Cortex of kidney (tissue), 1 donor: Measurements from ENCODE around the gene PRR16.

ENCODE experiments used
- DNase-seq: peaks from one replicate; lab custom pipeline; 2025; lab: John Stamatoyannopoulos, UW

Gene PRR16

DNA sequence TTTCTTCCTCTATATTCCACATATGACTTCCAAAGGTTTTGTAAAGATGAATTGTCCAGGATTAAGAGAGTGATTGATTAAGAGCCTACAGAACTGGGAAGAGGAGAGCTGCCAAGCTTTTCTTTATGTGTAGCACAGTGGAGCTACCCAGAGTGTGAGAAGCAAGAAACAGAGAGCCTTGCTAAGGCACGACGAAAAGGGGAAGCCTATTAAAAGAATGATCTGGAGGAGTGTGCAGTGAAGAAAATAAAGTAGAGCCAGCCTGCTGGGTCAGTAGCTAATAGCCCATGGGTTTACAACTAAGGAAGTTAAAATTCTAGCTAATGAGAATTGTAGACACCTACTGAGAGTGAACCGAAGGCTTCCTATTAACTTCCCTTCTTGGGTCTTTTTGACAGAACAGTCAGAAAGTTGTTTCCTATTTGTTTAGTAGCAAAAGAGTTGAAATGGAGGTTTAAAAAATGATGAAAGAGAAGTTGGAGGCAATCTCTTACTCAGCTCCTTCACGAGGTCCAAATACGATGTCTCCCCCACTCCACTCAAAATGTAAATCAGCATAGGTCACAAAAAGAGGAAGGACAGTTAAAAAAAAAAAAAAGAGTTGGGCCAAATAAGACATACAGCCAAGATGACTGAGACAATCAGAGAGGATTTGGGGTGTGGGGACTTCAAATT, 957 bp upstream of the PRR16 start:
- no peak for DNase-seq

DNA sequence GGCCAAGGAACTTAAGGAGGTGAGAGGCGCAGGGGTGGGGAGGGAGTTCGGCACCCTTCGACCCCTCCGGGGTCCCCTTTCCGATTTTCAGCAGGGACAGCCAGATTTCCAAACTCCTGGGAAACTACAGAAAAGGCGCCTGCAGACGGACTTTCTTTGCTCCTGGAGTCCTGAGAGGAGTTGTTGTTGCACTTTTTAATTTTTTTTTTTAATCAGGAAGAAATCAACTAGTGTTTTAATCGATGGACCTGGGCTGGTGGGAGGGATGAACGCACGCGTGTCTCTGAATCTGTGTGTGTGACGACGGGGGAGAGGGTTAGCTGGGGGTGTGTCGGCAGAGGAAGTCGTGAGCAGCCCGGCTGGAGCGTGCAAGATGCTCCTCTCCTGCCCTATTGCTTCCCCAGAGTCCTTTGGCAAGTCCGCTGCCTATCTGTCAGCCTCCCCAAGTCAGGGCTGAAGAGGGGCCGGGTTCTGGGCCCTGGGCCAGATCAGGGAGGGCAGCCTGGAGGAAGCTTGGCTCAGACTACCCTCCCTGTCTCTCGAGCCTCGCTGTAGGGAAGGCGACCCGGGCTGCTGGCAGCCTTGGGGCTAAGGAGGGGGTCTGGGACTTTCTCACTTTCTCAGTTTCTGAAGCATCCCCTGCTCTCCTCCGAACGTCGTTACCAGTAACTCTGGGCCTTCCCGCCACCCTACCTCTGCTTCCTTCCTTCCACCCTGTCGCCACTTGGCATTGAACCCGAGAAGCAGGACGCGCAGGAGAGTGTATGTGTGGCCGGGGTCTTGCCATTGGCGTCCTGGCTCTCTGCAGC, 731 bp downstream of the PRR16 start:
- no peak for DNase-seq

DNA sequence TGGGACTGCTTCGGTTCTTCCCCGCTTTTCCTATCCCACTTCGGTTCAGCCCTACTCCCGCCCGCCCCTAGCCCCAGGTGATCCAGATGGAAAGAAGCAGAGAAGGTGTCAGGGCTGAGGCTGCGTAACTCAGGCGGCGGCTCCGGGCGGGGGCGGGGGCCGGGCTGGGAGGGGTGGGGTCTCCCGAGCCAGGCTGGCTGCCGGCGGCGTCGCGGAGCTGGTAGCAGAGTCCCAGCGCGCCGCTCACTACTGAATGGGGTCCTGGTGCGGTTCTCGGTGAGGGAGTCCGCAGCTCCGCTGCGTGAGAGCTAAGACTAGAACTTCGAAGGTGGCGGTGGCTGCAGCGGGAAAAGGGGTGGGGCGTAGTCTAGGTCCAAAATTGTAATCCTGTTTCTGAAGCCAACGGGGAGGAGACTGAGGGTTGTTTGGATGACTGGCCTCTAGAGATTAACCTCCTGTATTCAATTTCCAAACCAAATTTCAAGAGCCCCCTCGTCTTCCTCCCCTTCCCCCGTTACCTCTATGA, 1.4 kb downstream of the PRR16 start:
- no peak for DNase-seq

DNA sequence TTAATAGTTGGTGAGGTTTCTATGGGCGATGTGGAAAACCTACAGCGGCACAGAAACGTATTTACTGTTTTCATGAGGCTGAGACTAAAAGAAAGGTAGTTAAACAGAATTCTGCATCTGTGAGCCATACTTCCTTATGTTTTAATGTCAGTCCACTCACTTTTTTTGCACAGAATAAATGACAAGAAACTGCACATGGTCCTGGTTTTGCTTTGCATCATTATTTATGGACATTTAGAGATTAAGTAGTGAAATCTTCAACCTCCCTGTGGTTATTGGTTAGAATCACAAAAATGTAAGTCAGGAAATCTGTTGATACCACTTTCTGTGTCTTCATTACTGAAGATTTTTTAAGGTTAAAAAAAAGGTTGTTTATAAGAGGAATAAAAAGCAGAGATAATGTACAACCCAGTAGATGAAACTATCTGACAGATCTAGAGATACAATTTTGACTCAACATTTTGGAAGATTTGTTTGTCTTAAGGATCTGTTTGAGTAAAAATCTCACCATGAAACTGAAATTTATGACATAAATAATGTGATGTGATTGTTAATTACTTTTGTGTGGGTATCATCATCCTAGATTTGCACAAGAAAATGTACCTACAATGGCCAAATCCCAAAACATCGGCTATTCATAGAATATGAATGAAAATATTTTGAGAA, 2.4 kb downstream of the PRR16 start:
- DNase-seq, result no peak

DNA sequence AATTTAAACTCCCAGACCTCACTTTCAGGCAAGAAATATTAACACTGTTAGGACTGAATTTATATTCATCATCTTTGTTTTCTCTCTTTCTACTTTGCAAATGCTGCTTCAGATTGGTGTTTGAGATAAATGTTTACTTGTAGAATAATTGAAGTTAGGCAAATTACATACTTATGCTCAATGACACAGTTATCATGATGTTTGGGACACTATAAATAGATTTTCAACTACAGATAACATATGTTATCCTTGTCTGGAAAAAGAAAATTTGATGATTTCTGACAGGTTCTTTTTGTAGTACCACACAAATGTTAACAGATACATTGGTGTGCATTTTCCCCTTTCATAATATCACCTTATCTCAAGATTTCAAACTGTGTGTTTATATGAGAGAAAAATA, 7.9 kb downstream of the PRR16 start:
- DNase-seq, result no peak

DNA sequence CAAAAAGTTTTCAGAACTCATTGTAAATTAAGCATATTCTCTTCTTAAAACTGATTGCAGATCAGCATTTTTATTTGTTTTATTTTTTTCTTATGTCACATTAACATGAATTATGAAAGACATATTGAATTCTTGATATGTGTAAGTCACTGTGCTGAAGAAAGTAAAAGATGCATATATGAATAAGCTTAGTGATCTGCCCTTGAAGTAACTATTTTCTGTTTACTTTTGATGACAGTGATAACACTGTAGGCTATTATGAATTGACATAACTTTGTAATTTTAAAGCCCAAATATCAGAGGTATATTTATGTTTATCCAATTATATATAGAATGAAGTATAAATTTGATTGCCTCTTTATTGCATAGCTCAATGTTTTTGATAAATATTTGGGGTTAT, 8.8 kb downstream of the PRR16 start:
- DNase-seq, result no peak

DNA sequence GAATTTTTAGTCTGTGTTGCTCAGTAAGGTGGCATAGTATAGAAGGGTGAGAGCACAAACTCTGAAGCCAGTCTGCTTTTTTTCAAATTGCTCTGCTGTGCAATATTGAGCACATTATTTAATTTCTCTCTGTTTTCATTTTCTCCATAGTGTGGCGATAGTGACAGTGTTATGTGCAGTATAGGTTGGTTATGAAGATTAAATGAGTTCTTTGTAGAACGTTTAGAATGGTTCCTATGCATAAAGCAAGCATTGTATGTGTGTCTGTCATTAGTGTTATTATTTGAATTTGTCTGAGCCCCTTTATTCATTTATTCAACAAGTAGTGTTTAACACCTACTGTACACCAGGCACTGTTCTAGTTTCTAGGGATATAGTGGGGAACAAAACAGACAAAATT, 9.2 kb downstream of the PRR16 start:
- DNase-seq, result no peak

DNA sequence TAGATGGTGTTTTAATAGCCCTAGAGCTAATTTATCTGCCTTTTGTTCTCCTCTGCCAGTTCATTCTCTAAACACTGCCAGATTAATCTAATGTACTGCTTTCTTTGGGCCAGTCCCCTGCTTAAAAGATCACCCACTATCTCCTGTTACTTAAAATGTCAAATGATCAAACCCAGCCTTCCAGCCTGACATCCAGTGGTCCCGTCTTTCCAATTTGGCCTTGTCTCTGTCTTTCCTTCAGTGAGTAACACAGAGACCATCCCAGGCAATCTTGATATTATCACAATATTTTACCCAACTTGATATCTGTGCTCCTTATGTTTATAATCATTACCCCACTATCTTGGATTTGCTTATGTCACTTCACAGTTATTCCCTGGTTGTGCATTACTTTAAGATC, 12.0 kb downstream of the PRR16 start:
- DNase-seq, result no peak

DNA sequence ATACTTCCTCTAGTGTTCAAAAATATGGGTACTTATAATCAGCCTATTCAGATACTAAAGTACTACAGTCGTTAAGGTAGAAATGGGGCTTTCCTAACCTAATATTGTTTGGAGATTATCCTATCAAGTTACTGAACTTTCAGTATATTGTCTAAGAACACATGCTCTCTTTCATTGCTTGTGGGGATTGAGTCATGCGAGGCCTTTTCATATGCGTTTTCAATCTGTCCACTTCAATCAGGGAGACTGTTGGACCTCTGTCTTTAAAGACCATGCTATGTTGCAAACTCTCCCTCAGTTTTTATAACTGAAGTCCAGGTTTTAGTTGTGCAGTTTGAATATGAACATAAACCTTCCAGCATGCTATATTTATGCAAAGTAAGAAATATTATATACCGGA, 15.0 kb downstream of the PRR16 start:
- no peak for DNase-seq

DNA sequence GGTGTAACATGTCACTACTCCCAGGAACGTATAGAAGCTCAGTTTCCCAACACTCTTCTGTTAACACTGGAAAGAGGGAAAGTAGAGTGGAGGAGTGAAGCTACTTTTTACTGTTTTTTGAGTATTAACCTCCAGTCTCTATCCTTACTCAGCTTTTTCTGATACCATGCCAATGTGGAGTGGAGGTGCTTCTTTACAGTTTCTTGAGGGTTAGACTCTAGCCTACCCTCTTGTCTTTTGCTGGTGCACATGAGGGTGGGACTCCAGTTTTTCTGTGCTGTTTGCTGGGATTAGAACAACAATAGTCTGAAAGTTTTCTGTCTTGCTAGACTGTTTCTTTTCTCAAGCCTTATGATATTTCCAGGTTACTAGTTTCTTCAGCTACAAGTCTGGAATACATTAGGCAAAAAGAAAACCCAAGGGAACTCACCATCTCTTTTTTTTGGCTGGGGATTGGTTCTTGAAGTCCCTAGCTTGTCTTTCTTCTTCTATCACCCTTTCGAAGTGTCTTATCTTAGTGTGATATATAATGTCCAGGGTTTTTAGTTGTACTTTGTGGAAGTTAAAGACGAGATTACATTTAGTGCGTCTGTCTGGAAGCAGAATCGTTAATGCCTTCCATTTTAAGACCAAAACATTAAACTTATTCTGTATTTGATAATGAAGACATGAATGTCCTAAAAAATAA, 35.9 kb downstream of the PRR16 start:
- no peak for DNase-seq

DNA sequence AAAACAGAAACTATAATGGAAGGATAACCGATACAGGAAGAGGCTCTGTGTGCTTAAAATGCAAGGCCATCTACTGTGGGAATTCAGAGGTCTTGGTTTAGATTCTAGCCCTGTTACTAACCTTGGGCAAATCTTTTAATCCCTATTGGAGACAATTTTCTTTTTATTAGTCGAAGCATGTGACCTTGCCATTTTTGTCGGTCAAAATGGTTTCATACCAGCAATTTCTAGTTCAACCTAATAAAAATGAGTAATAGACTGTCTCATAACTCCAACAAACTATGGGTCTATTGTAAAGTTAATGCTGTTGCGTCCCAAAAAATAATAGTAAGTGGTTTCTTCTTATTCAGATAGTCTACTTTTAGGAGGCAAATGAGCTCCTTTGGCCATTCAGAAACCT, 38.4 kb downstream of the PRR16 start:
- no peak for DNase-seq

DNA sequence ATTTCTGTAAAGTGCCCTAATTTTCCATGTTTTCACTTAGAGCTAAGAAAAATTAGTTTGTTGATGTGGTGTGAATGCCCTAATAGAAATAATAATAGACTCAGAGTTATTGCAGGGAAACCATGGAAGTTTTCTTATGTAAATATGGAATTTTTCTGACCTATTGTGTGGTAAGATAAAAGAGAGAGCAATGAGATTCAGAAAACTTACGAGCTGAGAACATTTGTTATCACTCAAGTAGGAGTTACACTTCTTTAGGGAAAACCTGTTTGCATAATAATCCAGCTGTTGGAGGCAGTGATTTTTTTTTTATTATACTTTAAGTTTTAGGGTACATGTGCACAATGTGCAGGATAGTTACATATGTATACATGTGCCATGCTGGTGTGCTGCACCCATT, 39.2 kb downstream of the PRR16 start:
- DNase-seq, result no peak

DNA sequence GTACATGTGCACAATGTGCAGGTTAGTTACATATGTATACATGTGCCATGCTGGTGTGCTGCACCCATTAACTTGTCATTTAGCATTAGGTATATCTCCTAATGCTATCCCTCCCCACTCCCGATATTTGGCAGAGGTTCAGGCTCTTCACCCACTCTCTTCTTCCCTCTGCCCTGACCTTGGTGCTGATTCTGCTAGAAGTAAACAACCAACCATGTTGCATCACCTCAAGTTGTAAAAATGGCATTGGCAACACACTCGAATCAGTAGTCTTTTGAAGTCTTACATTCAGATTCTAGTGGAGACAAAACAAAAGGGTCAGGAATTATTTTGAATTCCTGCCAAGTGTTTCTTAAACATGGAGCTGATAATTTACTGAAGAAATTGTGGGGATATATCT, 40.0 kb downstream of the PRR16 start:
- no peak for DNase-seq

DNA sequence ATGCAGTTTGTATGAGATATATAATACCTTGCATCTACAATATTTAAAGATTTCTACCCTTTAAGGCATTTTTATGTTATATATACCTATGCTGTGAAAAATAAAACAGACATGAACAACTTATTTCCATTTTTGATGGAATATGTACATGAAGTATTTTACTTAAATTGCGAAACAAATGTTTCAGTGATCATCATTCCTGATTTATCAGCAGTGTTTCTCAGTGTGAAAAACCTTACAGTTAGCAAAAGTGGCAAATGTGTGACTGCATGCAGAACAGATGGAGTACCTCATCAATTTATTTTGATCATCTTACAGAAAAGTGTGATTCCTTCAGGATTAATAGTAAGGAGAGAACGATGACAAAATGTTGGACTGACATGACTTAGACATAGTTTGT, 43.1 kb downstream of the PRR16 start:
- no peak for DNase-seq

DNA sequence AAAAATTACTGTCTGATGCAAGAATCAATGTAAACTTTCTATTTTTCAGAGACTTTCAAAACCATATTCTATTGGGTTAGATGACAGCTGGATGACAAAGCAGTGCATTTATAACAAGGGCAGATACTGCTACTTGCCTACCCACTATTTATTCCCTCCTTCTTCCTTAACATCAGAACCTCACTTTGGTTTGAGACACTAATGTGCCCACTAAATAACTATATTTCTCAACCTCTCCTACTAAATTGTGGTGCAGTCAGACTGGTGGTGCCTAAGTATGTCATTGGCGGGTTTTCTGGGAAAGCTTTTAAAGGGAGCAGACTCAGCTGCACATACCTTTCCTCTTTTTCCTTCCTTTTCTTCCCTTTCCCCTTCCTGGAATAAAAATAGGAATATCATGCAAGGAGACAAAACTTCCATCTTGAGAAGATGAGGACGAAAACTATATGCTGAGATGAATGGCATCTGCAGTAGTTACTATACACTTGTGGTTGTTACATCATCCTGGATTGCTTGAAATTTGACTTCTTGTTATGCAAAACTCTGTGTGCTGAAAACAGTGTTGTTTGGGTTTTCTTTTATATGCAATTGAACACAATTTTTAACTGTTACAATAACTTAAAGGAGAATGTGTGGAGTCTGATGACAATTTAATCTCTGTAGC, 43.8 kb downstream of the PRR16 start:
- no peak for DNase-seq

DNA sequence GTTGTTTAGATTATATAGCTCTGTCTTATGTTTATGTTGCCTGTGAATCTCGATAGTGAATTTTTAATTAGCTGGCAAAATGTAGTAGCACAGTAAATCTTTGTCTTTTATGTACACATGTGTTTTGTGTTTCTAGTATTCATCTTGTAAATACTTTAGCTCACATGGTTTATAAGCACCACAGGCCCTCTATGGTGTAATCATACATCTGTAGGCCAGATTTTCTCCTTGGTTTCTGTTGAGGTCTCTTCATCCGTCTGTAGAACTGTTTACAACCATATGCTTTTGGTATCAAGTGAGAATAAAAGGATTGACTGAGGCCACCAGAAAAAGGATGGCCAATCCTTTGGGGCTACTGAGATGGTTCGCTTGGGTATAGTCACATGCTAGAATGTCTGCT, 45.0 kb downstream of the PRR16 start:
- no peak for DNase-seq

DNA sequence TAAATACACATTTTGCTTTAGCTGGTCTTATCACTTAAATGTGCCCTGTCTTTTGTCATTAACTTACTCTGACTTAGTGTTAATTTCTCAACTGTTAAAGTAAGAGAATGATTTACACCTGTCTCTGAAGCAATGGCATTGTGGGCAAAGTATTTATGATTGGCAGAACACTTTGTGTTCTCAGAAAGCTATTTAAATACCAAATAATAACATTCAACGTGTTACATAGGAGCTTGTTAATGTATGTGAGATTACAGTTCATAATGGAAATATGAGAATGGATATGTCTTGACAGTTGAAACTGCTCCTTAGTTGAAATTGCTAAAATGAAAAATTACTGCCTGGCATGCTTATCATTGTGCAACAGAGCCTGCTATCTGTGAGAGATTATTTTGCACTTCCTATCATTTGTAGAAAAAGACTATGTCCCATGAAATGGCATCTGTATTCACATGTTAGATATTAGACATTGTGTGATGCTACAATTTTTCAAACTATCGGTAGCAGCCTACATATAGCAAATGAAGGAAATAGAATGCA, 46.1 kb downstream of the PRR16 start:
- DNase-seq, result no peak

DNA sequence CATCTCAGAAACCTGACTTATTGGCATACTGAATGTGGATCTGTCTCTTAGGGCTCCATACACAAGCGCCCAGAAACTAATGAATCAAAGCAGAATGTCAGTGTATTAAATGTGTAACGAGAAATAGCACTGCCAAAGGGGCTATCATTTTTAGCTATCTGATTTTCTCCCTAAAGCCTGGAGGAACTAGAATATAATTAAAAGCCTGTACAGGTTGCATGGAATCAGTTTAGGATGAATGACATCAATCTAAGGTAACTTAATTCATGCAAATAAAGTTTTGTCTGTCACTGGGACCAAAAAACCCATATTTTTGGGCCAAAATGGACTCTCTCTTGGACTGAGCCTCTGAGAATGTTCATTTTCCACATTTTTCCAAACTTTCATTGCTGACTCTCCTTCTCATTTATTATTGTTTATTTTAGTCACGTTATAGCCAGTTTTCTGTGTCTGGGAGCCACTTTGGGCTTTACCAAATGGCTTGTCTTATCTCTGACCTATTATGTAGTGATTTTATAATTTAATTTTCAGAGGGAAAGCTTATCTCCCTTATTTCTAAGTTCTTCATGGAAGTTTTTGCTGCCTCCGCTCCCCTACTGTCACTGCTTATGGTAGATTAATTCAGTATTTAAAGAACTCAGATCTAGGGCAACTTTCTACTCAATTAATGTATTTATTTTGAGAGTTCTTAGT, 47.0 kb downstream of the PRR16 start:
- DNase-seq, result no peak

DNA sequence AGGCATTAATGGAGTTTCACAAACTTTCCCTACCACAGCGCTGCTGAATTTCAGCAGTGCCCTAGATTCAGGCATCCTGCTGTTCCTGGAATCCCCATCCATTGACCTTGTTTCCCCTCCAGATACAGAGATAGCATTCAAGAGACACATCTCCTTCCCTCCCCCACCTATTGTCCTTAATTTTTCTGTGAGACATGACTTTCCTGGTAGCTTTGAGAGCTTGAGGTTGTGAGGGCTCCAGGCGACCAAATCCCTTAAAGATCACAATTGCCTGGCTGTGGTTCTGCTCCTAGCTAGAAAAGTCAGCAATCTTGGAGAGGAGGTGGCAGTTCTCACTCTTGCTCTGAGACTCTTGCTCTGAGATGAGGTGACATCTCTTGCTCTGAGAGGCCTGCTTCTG, 48.0 kb downstream of the PRR16 start:
- no peak for DNase-seq

DNA sequence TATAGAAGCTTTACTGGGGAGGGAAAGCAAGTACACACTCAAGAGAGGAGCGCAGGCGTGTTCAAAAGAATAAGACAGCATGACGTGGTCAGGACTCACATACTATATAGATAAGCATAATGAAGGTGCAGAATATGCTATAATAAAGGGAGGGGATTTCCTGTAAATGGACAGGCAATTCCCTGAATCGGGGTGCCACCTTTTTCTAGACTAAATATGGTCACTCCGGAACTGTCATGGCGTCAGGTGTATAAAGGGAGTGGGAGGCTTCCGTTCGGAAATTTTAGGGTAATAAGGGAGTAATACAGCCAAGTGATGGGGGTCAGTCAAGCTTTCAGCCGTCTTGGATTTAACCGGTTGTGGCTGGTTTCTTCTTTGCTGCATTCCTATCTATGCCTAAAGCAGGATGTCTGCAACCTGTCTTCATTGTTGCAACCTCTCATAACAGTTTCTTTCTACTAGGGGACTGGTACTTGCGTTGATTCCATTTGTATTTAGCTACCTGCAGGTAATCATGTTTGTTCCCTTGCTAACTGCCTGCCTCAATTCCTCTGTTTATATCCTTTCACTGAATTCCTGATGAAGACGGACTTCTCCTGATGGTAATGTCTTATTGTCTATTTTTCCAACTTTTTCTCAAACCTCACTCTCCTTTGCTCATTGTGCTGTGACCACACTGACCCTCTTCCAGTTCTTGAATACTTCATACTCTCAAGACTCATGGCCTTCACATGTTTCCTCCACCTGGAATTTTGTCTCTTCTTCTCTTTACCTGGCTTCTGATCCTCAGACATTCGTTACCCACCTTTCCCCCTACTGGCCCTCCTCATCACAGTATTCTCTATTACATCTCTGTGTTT, 48.9 kb downstream of the PRR16 start:
- no peak for DNase-seq
